Measurements from ENCODE around the gene TXN2.
"Not testable (repeated sequence)": the region's sequence is repeated elsewhere in the genome, so short reads cannot be mapped to it uniquely, and the experiment has no call there.

Gene TXN2

DNA sequence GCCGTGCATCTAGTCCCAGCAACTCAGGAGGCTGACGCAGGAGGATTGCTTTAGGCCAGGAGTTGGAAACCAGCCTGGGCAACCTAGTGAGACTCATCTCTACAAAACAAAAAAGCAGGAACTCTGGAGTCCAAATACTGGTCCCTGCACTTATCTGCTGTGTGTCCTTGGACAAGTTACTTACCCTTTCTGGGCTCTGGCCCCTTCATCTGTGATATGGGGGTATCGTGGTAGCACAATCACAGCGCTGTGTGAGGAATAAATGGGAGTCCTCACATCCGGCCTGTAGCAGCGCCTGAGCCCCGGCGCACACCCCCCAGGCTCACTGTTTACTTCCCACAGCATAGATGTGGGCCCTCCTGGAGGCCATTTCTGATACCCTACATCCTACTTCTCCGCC is 49.5 kb downstream of the TXN2 start:
- no peak for DNase-seq (ENCODE audit: low read depth)

DNA sequence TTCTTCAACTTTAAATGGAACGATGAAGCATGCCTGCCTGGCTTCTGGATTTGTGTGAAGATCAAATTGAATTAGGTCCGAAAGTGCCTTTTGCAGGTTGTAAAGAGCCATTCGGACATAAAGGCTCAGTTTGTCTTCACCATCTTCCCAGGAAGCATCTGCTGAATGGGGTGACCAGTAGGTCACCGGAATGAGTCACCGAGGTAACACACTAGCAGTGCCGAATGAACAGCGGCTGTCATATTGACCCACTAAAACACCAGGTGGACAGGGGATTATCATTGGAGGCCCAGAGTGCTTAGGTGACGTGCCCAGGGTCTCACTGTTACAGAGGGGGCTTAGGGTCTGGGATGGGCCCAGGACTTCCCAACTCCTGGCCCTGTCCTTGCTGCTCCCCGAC is 50.6 kb downstream of the TXN2 start:
- no peak for DNase-seq (ENCODE audit: low read depth)

DNA sequence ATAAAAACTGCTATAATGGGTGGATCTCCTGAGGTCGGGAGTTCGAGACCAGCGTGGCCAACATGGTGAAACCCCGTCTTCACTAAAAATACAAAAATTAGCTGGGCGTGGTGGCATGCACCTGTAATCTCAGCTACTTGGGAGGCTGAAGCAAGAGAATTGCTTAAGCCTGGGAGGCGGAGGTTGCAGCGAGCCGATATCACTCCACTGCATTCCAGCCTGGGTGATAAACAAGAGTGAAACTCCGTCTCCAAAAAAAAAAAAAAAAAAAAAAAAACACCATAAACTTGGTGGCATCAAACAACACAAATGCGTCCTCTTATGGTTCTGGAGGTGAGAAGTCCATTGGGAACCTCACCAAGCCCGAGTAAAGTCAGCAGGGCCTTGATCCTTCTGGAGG is 53.5 kb downstream of the TXN2 start:
- DNase-seq (ENCODE audit: low read depth): not testable (repeated sequence)

DNA sequence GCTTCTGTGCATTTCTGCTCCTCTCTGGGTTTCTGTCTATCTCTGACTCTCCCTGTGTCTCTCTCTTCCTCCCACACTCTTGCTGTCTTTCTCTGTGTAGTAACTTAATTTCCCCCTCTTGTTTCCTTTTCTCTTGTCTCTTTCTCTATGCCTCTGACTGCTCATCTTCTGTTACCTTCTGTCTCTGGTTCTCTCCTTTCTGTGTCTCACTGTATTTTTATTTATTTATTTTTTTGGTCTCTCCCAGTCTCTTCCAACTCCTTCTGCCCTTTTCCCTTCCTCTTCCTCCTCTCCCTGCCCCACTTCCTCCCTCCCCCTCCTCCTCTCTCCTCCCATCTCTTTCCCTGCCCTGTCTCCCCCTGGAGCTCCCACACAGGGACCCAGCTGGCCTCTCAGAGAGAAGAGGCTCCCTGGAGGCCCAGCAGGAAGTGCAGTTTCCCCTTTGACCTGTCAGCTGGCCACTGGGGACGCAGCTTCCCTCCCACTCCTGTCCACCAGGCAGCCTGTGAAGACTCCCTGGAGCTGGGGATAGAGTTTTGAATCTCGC is 55.4 kb downstream of the TXN2 start:
- DNase-seq (ENCODE audit: low read depth): no peak

DNA sequence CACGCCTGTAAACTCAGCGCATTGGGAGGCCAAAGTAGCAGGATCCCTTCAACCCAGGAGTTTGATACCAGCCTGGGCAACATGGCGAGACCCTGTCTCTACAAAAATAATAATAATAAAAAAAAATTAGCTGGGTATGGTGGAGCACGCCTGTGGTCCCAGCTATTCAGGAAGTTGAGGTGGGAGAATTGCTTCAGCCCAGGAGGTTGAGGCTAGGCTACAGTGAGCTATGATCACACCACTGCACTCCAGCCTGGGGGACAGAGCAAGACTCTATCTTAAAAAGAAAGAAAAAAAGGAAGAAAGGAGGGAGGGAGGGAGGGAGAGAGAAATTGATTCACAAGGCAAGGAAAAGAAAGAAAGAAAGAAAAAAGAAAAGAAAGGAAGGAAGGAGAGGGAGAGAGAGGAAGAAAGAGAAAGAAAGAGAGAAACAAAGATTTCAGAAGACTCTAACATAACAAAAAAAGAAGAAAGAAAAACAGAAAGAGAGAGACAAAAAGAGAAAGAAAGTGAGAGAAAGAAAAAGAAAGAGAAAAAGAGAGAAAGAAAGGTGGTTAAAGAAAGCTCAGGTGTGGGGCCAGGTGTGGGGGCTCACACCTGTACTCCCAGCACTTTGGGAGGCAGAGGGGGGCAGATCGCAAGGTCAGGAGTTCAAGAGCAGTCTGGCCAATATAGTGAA is 56.4 kb downstream of the TXN2 start:
- DNase-seq (ENCODE audit: low read depth): no peak

DNA sequence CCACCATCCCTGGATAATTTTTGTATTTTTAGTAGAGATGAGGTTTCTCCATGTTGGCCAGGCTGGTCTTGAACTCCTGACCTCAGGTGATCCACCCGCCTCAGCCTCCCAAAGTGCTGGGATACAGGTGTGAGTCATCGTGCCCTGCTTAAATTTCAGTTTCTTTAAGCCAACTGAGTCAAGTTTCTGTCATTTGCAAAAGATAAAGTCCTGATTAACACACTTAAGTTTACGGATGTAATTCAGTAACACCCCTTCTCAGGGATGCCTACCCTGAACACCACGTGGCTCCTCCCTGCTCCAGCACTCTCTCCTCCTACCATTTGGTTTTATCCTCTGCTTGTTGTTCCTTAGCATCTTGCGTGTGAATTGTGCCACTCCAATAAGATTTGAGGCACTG is 57.0 kb downstream of the TXN2 start:
- DNase-seq (ENCODE audit: low read depth): not testable (repeated sequence)

DNA sequence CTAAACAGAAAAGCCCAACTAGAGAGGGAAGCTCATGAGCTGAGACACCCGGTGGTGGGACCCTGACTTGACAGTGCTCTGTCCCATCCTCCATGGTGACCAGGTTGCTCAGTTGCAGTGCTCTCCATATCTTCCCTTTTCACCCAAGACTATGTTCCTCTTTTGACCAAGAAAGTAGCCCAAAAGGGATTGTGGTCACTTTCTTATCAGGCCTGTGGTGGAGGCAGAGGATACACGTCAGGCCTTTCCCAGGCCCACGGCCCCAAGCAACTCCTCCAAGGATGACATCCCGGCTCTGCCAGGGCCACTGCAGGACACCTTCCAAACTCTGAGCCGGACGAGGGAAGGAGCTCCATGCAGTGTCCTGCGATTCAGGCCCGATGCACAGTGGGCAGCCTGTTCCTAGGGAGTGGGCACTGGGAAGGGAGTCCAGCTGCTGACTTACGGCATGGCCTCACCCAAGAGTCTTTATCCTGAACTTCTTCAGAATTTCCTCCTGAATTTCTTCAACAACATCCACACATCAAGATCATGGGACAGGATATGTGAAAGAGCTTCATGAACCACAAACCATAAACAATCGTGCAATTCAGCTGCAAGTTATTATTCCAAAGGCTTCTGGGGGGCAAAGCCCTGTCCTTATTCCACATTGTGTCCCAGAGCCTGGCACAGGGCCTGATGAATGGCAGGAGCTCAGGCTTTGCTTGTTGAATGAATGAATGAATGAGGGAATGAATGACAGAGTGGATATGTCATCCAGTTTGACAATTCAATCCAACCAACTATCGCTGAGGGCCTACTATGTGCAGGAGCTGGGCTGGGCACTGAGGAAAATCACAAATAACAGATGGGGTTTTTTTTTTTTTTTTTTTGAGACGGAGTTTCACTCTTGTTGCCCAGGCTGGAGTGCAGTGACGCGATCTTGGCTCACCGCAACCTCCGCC is 57.7 kb downstream of the TXN2 start:
- no peak for DNase-seq (ENCODE audit: low read depth)

DNA sequence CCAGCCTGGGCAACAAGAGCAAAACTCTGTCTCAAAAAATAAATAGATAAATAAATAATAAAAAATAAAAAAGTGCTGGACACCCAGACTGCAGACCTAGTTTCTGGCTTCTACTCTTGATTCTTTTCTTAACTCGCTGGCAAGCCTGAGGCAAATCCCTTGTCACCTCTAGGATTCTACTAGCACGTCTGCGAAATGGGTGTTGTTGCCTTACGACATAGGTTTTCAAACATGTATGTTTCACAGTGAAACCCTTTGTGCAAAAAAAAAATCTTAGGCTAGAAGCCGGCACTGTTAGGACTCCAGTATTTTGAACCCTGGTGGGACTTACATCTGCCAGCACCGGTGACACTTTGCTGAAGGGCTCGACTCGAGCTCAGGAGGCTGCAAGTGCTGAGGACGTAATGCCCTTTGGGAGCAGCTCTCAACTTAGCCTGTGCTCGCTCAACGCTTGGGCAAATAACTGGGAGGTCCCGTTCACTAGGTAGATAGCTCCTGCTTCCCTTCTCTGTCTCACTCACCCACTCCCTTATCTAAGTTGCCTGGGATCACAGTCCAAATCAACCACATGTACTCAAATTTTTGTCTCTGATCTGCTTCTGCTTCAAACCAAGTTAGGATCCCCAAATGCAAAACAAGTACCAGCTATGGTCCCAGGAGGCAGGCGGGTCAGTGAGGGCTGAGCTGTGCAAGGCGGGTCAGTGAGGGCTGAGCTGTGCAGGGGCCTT is 59.0 kb downstream of the TXN2 start:
- DNase-seq (ENCODE audit: low read depth): no peak

DNA sequence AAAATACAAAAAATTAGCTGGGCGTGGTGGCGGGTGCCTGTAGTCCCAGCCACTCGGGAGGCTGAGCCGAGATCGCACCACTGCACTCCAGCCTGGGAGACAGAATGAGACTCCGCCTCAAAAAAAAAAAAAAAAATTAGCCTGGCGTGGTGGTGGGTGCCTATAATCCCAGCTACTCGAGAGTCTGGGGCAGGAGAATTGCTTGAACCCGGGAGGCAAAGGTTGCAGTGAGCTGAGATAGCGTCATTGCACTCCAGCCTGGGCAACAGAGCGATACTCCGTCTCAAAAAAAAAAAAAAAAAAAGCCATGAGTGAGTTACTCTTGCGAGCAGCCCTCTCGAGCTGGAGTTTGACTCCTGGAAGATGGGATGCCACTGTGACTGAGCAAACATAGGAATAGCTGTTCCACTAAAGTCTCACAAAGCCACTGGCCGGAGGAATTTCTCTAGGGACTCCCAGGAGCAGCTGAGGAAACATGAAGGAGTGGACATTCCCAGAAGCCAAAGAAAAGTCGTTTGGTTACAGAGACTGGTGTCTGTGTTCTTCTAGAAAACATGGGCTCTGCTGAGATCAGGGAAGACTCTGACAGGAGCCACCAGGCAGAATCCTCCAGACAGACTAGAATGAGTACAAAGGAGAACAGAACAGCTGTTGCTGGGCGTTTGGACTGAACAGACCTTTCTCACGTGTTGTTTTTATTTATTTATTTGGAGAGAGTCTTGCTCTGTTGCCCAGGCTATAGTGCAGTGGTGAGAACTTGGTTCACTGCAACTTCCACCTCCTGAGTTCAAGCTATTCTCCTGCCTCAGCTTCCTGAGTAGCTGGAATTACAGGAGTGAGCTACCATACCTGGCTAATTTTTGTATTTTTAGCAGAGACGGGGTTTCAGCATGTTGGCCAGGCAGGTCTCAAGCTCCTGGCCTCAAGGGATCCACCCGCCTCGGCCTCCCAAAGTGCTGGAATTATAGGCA is 61.2 kb downstream of the TXN2 start:
- DNase-seq (ENCODE audit: low read depth): no peak

DNA sequence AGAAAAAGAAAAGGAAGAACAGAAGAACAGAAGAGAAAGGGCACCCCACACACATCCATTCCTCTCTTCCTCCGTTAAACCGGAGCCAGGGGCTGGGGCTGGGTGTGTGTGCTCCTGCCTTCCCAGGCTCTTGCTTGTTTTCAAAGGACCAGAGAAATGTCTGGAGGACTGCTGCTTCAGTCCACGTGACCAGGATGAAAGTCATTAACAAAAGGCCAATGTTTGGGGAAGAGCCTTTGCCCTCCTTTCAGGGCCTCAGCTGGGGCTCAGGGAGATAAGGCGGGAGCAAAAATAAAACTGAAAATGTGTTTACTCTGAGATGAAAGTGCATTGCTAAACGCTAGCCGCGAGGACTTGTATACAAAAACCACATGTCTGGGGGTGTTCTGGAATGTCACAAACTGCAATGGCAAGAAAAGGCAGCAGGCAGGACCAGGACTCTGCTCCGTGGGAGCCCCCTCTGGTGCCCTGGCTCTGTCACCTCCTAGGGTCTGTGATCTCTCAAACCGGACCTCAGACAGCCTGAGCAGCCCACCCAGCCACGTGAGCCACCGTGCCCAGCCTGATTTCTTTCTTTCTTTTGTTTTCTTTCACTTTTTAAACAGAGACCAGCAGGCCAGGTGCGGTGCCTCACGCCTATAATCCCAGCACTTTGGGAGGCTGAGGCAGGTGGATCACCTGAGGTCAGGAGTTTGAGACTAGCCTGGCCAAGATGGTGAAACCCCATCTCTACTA is 62.1 kb downstream of the TXN2 start:
- no peak for DNase-seq (ENCODE audit: low read depth)

DNA sequence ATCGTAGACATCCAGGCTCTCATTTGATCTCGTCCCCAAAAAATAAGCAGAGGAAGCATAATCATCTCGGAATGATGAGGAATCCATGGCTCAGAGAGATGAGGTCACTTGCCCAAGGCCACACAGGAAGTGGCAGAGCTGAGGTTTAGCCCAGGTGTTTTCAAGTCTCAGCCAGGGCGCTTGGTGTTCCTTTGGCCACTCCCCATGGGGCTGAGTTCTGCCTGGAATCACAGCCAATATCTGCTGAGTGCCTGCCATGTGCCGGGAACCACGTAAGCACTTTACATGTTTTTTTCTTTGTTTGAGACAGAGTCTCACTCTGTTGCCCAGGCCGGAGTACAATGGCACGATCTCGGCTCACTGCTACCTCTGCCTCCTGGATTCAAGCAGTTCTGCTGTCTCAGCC is 64.2 kb downstream of the TXN2 start:
- no peak for DNase-seq (ENCODE audit: low read depth)
